Caco-2 (cell line): ENCODE results near the gene ERCC2. TPM values are rescaled to one million over a fixed set of nuclear protein-coding genes. Genes with fewer than 3 reads are reported as not detected.
A peak's percentile ranks its signal among the peaks of the same experiment; 100 is the strongest.

Source experiments
- BruUV-seq: library from RNA; stranded (reverse); fragments of 400-500 nt; replicated peaks from 2 replicates; lab custom pipeline; 2021; lab: Mats Ljungman, UMichigan
- CTCF ChIA-PET: fragments of 300-600 bp; sonication (Branson Sonifier 250); formaldehyde crosslinking; loops from one replicate; lab custom pipeline; 2022; ENCODE audit warnings: antibody characterized with exemption; lab: Charles Lee
- POLR2A ChIA-PET: fragments of 300-600 bp; sonication (Branson Sonifier 250); formaldehyde crosslinking; loops from one replicate; lab custom pipeline; 2022; ENCODE audit warnings: antibody characterized with exemption; lab: Charles Lee
- DNase-seq, 2 experiments: peaks; one replicate each; pipeline versions ENCODE4 v3.0.0 to v3.0.0-alpha.2; 2020 to 2022
- H3K27me3 ChIP-seq: replicated peaks from 2 replicates; pipeline ENCODE4 v1.6.0; 2011; ENCODE audit warnings: low read length; ENCODE audit not compliant: control insufficient read depth, insufficient read depth
- H3K36me3 ChIP-seq: 2 replicates; pipeline ENCODE4 v1.5.1; 2011; ENCODE audit warnings: low read length; ENCODE audit not compliant: control insufficient read depth, insufficient read depth
- H3K4me1 ChIP-seq: fragments of 250-450 bp; sonication (Bioruptor Pico); 2 replicates; pipeline ENCODE4 v1.5.1; 2020; ENCODE audit warnings: mild to moderate bottlenecking
- H3K4me3 ChIP-seq: 2 replicates; pipeline ENCODE4 v1.5.1; 2011; ENCODE audit warnings: low read depth, mild to moderate bottlenecking, control low read depth, low read length
- H3K9me3 ChIP-seq: fragments of 250-450 bp; sonication (Bioruptor Pico); 2 replicates; pipeline ENCODE4 v1.5.1; 2020; ENCODE audit warnings: mild to moderate bottlenecking, moderate library complexity
- H3K27ac Mint-ChIP-seq: one replicate; pipeline ENCODE4 v1.8.0; 2022; ENCODE audit warnings: mixed read lengths; ENCODE audit not compliant: unreplicated experiment
- H3K27me3 Mint-ChIP-seq: one replicate; pipeline ENCODE4 v1.8.0; 2022; ENCODE audit warnings: mixed read lengths; ENCODE audit not compliant: insufficient read depth, unreplicated experiment
- H3K36me3 Mint-ChIP-seq: one replicate; pipeline ENCODE4 v1.8.0; 2022; ENCODE audit warnings: mild to moderate bottlenecking, mixed read lengths; ENCODE audit not compliant: insufficient read depth, unreplicated experiment
- H3K4me1 Mint-ChIP-seq: one replicate; pipeline ENCODE4 v1.8.0; 2022; ENCODE audit warnings: low read depth, mixed read lengths; ENCODE audit not compliant: unreplicated experiment
- H3K4me3 Mint-ChIP-seq: one replicate; pipeline ENCODE4 v1.8.0; 2022; ENCODE audit warnings: mild to moderate bottlenecking, moderate library complexity, mixed read lengths; ENCODE audit not compliant: unreplicated experiment
- H3K9me3 Mint-ChIP-seq: one replicate; pipeline ENCODE4 v1.8.0; 2022; ENCODE audit warnings: mixed read lengths; ENCODE audit not compliant: unreplicated experiment
- CTCF ChIP-seq, 2 experiments: fragments of 200-600 bp in 1 of 2; IDR thresholded peaks; 1 replicate in 1 of 2; 2 replicates in 1 of 2; pipeline versions ENCODE4 v1.5.1 to v1.8.0; 2011 to 2022; ENCODE audit warnings: antibody characterized with exemption in 1 of 2, control low read depth in 1 of 2, inconsistent platforms in 1 of 2, low read depth in 1 of 2, low read length in 1 of 2, mild to moderate bottlenecking in 1 of 2, moderate library complexity in 1 of 2; ENCODE audit not compliant: insufficient read depth in 1 of 2, severe bottlenecking in 1 of 2, unreplicated experiment in 1 of 2
- intact Hi-C: fragments of 100-400 bp; cut with micrococcal nuclease; formaldehyde crosslinking; loops from one replicate; pipeline ENCODE4 v1.10.0; 2022; ENCODE audit not compliant: unreplicated experiment
- total RNA-seq: library from RNA; stranded (reverse); gene quantifications from 2 replicates; pipeline ENCODE4 v1.2.3, GENCODE V29; 2022

Gene ERCC2
- total RNA-seq, 1 experiment from 2014 or later = 86.8 TPM

GRCh38 chr19:45391871-45392665 is 21.7 kb upstream of the ERCC2 start:
- peak overlapping the region; percentile 19 for H3K27ac Mint-ChIP-seq

GRCh38 chr19:45391346-45391745 is 21.0 kb upstream of the ERCC2 start:
- TF ChIP-seq CTCF (IDR thresholded peaks at IDR 0.05; ENCODE audit: insufficient read depth in 1 of 2, low read depth in 1 of 2, low read length in 1 of 2, severe bottlenecking in 1 of 2, unreplicated experiment in 1 of 2) = no peak
- Histone ChIP-seq H3K27me3 (no peaks in the 10 kb centered on the region), H3K4me1 (no peaks in the 10 kb centered on the region), H3K36me3 (no peaks in the 10 kb centered on the region), H3K4me3 (no peak overlapping the region), H3K9me3 (no peaks in the 10 kb centered on the region)
- Mint-ChIP-seq H3K36me3 (peaks cover 42% of the 10 kb centered on the region), H3K4me1 (no peaks in the 10 kb centered on the region), H3K27ac (peak overlapping the region; percentile 19), H3K27me3 (no peaks in the 10 kb centered on the region), H3K9me3 (no peaks in the 10 kb centered on the region), H3K4me3 (no peak overlapping the region)
- no TSS peak for BruUV-seq
- peak in 1 of 2 experiments; percentile 48 for DNase-seq
- ChIA-PET CTCF (no interaction called here), POLR2A (interaction anchor here (1.4 kb wide), 1 partner anchor 14 kb away, joined by 4 read pairs; the partner anchor contains the start of gene PPP1R13L)
- intact Hi-C loops = loop anchor here (2.0 kb wide), 1 partner anchor 13 kb away; the partner anchor contains the start of gene PPP1R13L

More at GRCh38 chr19:45391871-45392665, 21.7 kb upstream of the ERCC2 start:
- no peaks in the 10 kb centered on the region for H3K27me3 ChIP-seq
- no peaks in the 10 kb centered on the region for H3K4me1 Mint-ChIP-seq
- H3K4me1 ChIP-seq = no peaks in the 10 kb centered on the region
- no peaks in the 10 kb centered on the region for H3K9me3 Mint-ChIP-seq
- intact Hi-C loops = loop anchor here (2.0 kb wide), 1 partner anchor 13 kb away; the partner anchor contains the start of gene PPP1R13L
- DNase-seq = no peak
- TF ChIP-seq CTCF (IDR thresholded peaks at IDR 0.05; ENCODE audit: insufficient read depth in 1 of 2, low read depth in 1 of 2, low read length in 1 of 2, severe bottlenecking in 1 of 2, unreplicated experiment in 1 of 2) = no peak
- H3K9me3 ChIP-seq = no peaks in the 10 kb centered on the region
- no peak overlapping the region for H3K4me3 ChIP-seq
- H3K27me3 Mint-ChIP-seq = no peaks in the 10 kb centered on the region
- CTCF ChIA-PET = no interaction called here
- BruUV-seq = no TSS peak
- peaks cover 47% of the 10 kb centered on the region for H3K36me3 Mint-ChIP-seq
- no peaks in the 10 kb centered on the region for H3K36me3 ChIP-seq
- POLR2A ChIA-PET = no interaction called here
- no peak overlapping the region for H3K4me3 Mint-ChIP-seq

GRCh38 chr19:45385392-45386221 is 15.2 kb upstream of the ERCC2 start:
- H3K36me3 ChIP-seq = no peaks in the 10 kb centered on the region
- H3K9me3 ChIP-seq = no peaks in the 10 kb centered on the region
- Mint-ChIP-seq H3K9me3 (no peaks in the 10 kb centered on the region), H3K36me3 (peaks cover 28% of the 10 kb centered on the region), H3K27me3 (no peaks in the 10 kb centered on the region), H3K4me3 (no peak overlapping the region), H3K27ac (no peak overlapping the region), H3K4me1 (no peaks in the 10 kb centered on the region)
- no peaks in the 10 kb centered on the region for H3K4me1 ChIP-seq
- no TSS peak for BruUV-seq
- intact Hi-C loops = no loop called here
- no peak for DNase-seq
- CTCF ChIA-PET = no interaction called here
- no peak overlapping the region for H3K4me3 ChIP-seq
- H3K27me3 ChIP-seq = no peaks in the 10 kb centered on the region
- POLR2A ChIA-PET = no interaction called here
- TF ChIP-seq CTCF (IDR thresholded peaks at IDR 0.05; ENCODE audit: insufficient read depth in 1 of 2, low read depth in 1 of 2, low read length in 1 of 2, severe bottlenecking in 1 of 2, unreplicated experiment in 1 of 2) = no peak
